Erythroblast (primary cell): ENCODE results near the gene BTBD16.

Experiments
- GATA1 ChIP-seq: IDR thresholded peaks from 2 replicates; pipeline ENCODE4 v1.6.1; 2011; ENCODE audit warnings: low read depth, mild to moderate bottlenecking, control low read depth, low read length, moderate library complexity
- POLR2A ChIP-seq: IDR thresholded peaks from 2 replicates; pipeline ENCODE4 v1.6.1; 2011; ENCODE audit warnings: mild to moderate bottlenecking, low read length

- no peak for TF ChIP-seq POLR2A
- TF ChIP-seq GATA1: no peak
Observed at GRCh38 chr10:122359621-122360020, 88.5 kb downstream of the BTBD16 start.
